ENCODE data around the gene TNFRSF1B. TPM values are rescaled to one million over a fixed set of nuclear protein-coding genes. Genes with fewer than 3 reads are reported as not detected.

Gene TNFRSF1B
- total and polyA plus RNA-seq, 9 of the 15 experiments (the other 6 are each of a cell fraction or from before 2014, with no cell fraction given): 8.8 to 91.3 (median 36.0) TPM

DNA sequence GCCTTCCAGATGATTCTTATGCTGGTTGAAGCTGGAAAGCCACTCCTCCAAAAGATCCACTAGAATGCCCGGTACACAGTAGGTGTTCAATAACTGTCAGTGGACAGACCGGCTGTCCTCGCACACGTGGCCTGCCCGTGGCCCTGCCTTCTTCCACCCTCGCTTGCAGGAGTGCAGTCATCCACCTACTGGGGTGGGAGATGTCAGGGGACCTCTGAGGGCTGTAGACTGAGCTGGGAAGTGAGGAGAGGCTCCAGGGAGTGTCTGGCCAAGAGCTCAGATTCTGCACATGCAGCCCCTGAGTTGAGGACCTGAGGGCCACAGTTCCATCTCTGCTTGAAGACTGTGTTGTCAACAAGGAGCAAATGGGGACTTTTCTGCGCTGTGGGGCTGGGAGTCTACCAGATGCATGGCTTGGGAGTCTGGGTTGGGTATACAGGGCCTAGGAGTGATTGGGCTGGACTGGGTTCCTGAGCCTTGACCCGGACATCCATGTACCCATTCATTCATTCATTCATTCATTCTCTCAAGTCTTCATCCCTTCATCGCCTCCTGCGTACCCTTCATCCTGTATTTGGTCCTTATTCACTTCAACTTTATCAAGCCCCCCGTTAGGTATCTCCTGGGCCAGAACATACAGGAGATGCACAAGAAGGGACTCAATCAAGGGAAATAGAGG, 4.2 kb upstream of the TNFRSF1B start (continued):
- TF ChIP-seq, protein P1, sequence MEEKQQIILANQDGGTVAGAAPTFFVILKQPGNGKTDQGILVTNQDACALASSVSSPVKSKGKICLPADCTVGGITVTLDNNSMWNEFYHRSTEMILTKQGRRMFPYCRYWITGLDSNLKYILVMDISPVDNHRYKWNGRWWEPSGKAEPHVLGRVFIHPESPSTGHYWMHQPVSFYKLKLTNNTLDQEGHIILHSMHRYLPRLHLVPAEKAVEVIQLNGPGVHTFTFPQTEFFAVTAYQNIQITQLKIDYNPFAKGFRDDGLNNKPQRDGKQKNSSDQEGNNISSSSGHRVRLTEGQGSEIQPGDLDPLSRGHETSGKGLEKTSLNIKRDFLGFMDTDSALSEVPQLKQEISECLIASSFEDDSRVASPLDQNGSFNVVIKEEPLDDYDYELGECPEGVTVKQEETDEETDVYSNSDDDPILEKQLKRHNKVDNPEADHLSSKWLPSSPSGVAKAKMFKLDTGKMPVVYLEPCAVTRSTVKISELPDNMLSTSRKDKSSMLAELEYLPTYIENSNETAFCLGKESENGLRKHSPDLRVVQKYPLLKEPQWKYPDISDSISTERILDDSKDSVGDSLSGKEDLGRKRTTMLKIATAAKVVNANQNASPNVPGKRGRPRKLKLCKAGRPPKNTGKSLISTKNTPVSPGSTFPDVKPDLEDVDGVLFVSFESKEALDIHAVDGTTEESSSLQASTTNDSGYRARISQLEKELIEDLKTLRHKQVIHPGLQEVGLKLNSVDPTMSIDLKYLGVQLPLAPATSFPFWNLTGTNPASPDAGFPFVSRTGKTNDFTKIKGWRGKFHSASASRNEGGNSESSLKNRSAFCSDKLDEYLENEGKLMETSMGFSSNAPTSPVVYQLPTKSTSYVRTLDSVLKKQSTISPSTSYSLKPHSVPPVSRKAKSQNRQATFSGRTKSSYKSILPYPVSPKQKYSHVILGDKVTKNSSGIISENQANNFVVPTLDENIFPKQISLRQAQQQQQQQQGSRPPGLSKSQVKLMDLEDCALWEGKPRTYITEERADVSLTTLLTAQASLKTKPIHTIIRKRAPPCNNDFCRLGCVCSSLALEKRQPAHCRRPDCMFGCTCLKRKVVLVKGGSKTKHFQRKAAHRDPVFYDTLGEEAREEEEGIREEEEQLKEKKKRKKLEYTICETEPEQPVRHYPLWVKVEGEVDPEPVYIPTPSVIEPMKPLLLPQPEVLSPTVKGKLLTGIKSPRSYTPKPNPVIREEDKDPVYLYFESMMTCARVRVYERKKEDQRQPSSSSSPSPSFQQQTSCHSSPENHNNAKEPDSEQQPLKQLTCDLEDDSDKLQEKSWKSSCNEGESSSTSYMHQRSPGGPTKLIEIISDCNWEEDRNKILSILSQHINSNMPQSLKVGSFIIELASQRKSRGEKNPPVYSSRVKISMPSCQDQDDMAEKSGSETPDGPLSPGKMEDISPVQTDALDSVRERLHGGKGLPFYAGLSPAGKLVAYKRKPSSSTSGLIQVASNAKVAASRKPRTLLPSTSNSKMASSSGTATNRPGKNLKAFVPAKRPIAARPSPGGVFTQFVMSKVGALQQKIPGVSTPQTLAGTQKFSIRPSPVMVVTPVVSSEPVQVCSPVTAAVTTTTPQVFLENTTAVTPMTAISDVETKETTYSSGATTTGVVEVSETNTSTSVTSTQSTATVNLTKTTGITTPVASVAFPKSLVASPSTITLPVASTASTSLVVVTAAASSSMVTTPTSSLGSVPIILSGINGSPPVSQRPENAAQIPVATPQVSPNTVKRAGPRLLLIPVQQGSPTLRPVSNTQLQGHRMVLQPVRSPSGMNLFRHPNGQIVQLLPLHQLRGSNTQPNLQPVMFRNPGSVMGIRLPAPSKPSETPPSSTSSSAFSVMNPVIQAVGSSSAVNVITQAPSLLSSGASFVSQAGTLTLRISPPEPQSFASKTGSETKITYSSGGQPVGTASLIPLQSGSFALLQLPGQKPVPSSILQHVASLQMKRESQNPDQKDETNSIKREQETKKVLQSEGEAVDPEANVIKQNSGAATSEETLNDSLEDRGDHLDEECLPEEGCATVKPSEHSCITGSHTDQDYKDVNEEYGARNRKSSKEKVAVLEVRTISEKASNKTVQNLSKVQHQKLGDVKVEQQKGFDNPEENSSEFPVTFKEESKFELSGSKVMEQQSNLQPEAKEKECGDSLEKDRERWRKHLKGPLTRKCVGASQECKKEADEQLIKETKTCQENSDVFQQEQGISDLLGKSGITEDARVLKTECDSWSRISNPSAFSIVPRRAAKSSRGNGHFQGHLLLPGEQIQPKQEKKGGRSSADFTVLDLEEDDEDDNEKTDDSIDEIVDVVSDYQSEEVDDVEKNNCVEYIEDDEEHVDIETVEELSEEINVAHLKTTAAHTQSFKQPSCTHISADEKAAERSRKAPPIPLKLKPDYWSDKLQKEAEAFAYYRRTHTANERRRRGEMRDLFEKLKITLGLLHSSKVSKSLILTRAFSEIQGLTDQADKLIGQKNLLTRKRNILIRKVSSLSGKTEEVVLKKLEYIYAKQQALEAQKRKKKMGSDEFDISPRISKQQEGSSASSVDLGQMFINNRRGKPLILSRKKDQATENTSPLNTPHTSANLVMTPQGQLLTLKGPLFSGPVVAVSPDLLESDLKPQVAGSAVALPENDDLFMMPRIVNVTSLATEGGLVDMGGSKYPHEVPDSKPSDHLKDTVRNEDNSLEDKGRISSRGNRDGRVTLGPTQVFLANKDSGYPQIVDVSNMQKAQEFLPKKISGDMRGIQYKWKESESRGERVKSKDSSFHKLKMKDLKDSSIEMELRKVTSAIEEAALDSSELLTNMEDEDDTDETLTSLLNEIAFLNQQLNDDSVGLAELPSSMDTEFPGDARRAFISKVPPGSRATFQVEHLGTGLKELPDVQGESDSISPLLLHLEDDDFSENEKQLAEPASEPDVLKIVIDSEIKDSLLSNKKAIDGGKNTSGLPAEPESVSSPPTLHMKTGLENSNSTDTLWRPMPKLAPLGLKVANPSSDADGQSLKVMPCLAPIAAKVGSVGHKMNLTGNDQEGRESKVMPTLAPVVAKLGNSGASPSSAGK (IDR thresholded peaks at IDR 0.05): 0 out of 2 replicates have a peak, but pooled peaks have one; percentile 8
- no peak for TF ChIP-seq SUPT5H (IDR thresholded peaks at IDR 0.05)
